Body of pancreas (tissue), 4 donors: ENCODE measurements around the gene PATZ1.

Experiments
- CTCF ChIP-seq, 7 experiments: fragments of 450-650 bp in 4 of 7; fragments of 200-600 bp in 3 of 7; sonication (generic) in 3 of 7; IDR thresholded peaks; one replicate each; pipeline ENCODE4 v1.5.1; 2016 to 2019; ENCODE audit warnings: antibody characterized with exemption in 7 of 7
- POLR2A ChIP-seq, 3 donors: fragments of 450-650 bp; IDR thresholded peaks; one replicate each; pipeline ENCODE4 v1.6.1; 2016; ENCODE audit warnings: antibody characterized with exemption in 3 of 3, mild to moderate bottlenecking in 2 of 3

- no peak for TF ChIP-seq POLR2A (IDR thresholded peaks at IDR 0.05)
- no peak for TF ChIP-seq CTCF (IDR thresholded peaks at IDR 0.05)
These were observed 3.6 kb downstream of the PATZ1 start for GRCh38 chr22:31342389-31343140.
